Neuronal stem cell (in vitro differentiated cells): ENCODE results near the gene ACKR1.

Experiments used
- DNase-seq: peaks from one replicate; pipeline ENCODE4 v3.0.0-alpha.2; 2013; ENCODE audit warnings: low spot score
- H2AFZ ChIP-seq: one replicate; pipeline ENCODE4 v1.6.1; 2013; ENCODE audit warnings: mild to moderate bottlenecking, low read length, inconsistent platforms
- H2AK5ac ChIP-seq: 2 replicates; pipeline ENCODE4 v1.6.1; 2013; ENCODE audit warnings: low read depth, mild to moderate bottlenecking, inconsistent platforms, low read length, moderate library complexity, mixed read lengths
- H2BK120ac ChIP-seq: 2 replicates; pipeline ENCODE4 v1.6.1; 2013; ENCODE audit warnings: low read depth, mild to moderate bottlenecking, inconsistent platforms, low read length, moderate library complexity, mixed read lengths
- H2BK12ac ChIP-seq: one replicate; pipeline ENCODE4 v1.6.1; 2013; ENCODE audit warnings: low read length, inconsistent platforms
- H2BK15ac ChIP-seq: 2 replicates; pipeline ENCODE4 v1.6.1; 2013; ENCODE audit warnings: mild to moderate bottlenecking, low read length, inconsistent platforms, mixed read lengths
- H2BK5ac ChIP-seq: one replicate; pipeline ENCODE4 v1.6.1; 2013; ENCODE audit warnings: inconsistent platforms, mild to moderate bottlenecking, low read length, moderate library complexity
- H3K14ac ChIP-seq: one replicate; pipeline ENCODE4 v1.6.1; 2013; ENCODE audit warnings: low read length, inconsistent platforms
- H3K18ac ChIP-seq: 2 replicates; pipeline ENCODE4 v1.6.1; 2013; ENCODE audit warnings: low read length, inconsistent platforms
- H3K23ac ChIP-seq: 2 replicates; pipeline ENCODE4 v1.6.1; 2013; ENCODE audit warnings: low read depth, mild to moderate bottlenecking, mixed read lengths, low read length, inconsistent platforms; ENCODE audit not compliant: poor library complexity
- H3K27ac ChIP-seq: replicated peaks from 3 replicates; pipeline ENCODE4 v1.5.1; 2013; ENCODE audit warnings: low read length, inconsistent platforms
- H3K27me3 ChIP-seq, 3 experiments: 2 replicates each; pipeline ENCODE4 v1.6.1; 2013; ENCODE audit warnings: low read length in 3 of 3, mild to moderate bottlenecking in 2 of 3, inconsistent platforms in 1 of 3, low read depth in 1 of 3, mixed read lengths in 1 of 3, moderate library complexity in 1 of 3; ENCODE audit not compliant: control insufficient read depth in 3 of 3, insufficient read depth in 3 of 3
- H3K36me3 ChIP-seq, 2 donors: replicated peaks in 1 of 2; 2 replicates each; pipeline ENCODE4 v1.6.1; 2013; ENCODE audit warnings: low read length in 2 of 2; ENCODE audit not compliant: control insufficient read depth in 2 of 2, insufficient read depth in 2 of 2
- H3K4ac ChIP-seq: 2 replicates; pipeline ENCODE4 v1.6.1; 2013; ENCODE audit warnings: inconsistent platforms, mild to moderate bottlenecking, low read length, moderate library complexity
- H3K4me1 ChIP-seq, 2 donors: 1 replicate in 1 of 2; 2 replicates in 1 of 2; pipeline ENCODE4 v1.6.1; 2013; ENCODE audit warnings: low read length in 2 of 2, low read depth in 1 of 2; ENCODE audit not compliant: control insufficient read depth in 2 of 2, insufficient read depth in 1 of 2
- H3K4me2 ChIP-seq: one replicate; pipeline ENCODE4 v1.6.1; 2013; ENCODE audit warnings: mild to moderate bottlenecking, low read length, inconsistent platforms; ENCODE audit not compliant: insufficient read depth, poor library complexity, severe bottlenecking
- H3K4me3 ChIP-seq, 2 donors: 2 replicates each; pipeline ENCODE4 v1.5.1; 2013; ENCODE audit warnings: low read length in 2 of 2, mild to moderate bottlenecking in 2 of 2, inconsistent platforms in 1 of 2, moderate library complexity in 1 of 2
- H3K79me1 ChIP-seq: one replicate; pipeline ENCODE4 v1.6.1; 2013; ENCODE audit warnings: low read depth, mild to moderate bottlenecking, inconsistent platforms, low read length, moderate library complexity
- H3K9ac ChIP-seq: one replicate; pipeline ENCODE4 v1.6.1; 2013; ENCODE audit warnings: mild to moderate bottlenecking, low read depth, low read length, inconsistent platforms; ENCODE audit not compliant: poor library complexity
- H3K9me3 ChIP-seq, 2 donors: replicated peaks in 1 of 2; 2 replicates each; pipeline versions ENCODE3 to v1.6.1; 2013; ENCODE audit warnings: low read length in 2 of 2, mild to moderate bottlenecking in 2 of 2, inconsistent platforms in 1 of 2, low read depth in 1 of 2, mixed read lengths in 1 of 2, moderate library complexity in 1 of 2; ENCODE audit not compliant: control insufficient read depth in 2 of 2, insufficient read depth in 1 of 2
- H4K8ac ChIP-seq: one replicate; pipeline ENCODE4 v1.6.1; 2013; ENCODE audit warnings: low read depth, mild to moderate bottlenecking, inconsistent platforms, low read length, moderate library complexity
- H4K91ac ChIP-seq: one replicate; pipeline ENCODE4 v1.6.1; 2013; ENCODE audit warnings: low read length, low read depth, mild to moderate bottlenecking, inconsistent platforms; ENCODE audit not compliant: poor library complexity
- WGBS, 2 donors: extraction: QIAGEN DNeasy Blood & Tissue Kit; methylation state at CpG; one replicate each; pipeline ENCODE4 v1.1.7; 2013; ENCODE audit warnings: missing lambda C conversion rate in 2 of 2, mixed read lengths in 1 of 2; ENCODE audit not compliant: insufficient read length in 2 of 2, insufficient replicate concordance in 1 of 2; ENCODE audit errors: extremely low coverage in 2 of 2; 5-methylcytosine and 5-hydroxymethylcytosine counted together

ACKR1 gene

DNA sequence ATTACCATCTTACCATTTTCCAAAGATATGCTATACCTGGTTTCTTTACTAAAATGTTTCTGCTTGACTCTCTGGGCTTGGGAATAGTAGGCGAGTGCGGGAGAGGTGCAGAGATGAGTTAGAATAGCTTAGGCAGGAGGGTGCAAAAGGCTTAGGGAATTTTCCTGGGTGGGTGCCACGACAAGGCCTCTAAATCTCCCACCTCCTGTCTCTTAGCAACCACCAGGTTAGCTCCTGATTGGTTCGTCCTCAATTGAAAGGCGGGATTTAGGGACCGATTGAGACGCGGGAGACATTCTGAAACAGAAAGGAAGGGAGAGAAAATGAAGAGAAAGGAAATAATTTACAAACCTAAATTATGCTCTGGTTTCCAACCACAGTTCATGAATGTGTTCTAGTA, 3.1 kb downstream of the ACKR1 start:
- no peak overlapping the region for H2AFZ ChIP-seq
- H3K27ac ChIP-seq: no peak overlapping the region
- no peaks in the 10 kb centered on the region for H3K79me1 ChIP-seq
- no peak overlapping the region for H2BK120ac ChIP-seq
- H3K4me2 ChIP-seq: no peak overlapping the region
- H3K27me3 ChIP-seq: peaks cover 0 to 58% (median 0%) of the 10 kb centered on the region in 3 experiments
- no peak overlapping the region for H3K9ac ChIP-seq
- no peak for DNase-seq
- H3K9me3 ChIP-seq: no peaks in the 10 kb centered on the region
- H3K4me3 ChIP-seq: no peak overlapping the region
- no peak overlapping the region for H3K14ac ChIP-seq
- no peak overlapping the region for H3K18ac ChIP-seq
- no peak overlapping the region for H4K91ac ChIP-seq
- H2BK12ac ChIP-seq: no peak overlapping the region
- H3K4ac ChIP-seq: no peak overlapping the region
- WGBS, 2 donors: no CpG with 5 or more reads among the region's 8 CpGs
- H2BK5ac ChIP-seq: no peak overlapping the region
- H2AK5ac ChIP-seq: no peak overlapping the region
- H2BK15ac ChIP-seq: no peak overlapping the region
- no peaks in the 10 kb centered on the region for H3K36me3 ChIP-seq
- H3K23ac ChIP-seq: no peak overlapping the region
- peaks cover 0 to 6% of the 10 kb centered on the region in 2 donors for H3K4me1 ChIP-seq
- no peak overlapping the region for H4K8ac ChIP-seq

GRCh38 chr1:159208175-159208825, 3.6 kb downstream of the ACKR1 start:
- Histone ChIP-seq H3K27me3 (peaks cover 0 to 58% (median 0%) of the 10 kb centered on the region in 3 experiments), H3K14ac (no peak overlapping the region)
- DNase-seq: no peak

GRCh38 chr1:159209061-159209460, 4.4 kb downstream of the ACKR1 start:
- Histone ChIP-seq H3K14ac (no peak overlapping the region), H4K91ac (no peak overlapping the region), H3K9me3 (no peaks in the 10 kb centered on the region), H3K23ac (no peak overlapping the region), H3K27me3 (peaks cover 0 to 55% (median 0%) of the 10 kb centered on the region in 3 experiments), H3K4ac (no peak overlapping the region), H3K27ac (no peak overlapping the region), H2BK15ac (no peak overlapping the region), H3K9ac (no peak overlapping the region), H3K4me1 (peaks cover 0 to 6% of the 10 kb centered on the region in 2 donors), H4K8ac (no peak overlapping the region), H2BK120ac (no peak overlapping the region), H3K4me3 (no peak overlapping the region), H2BK12ac (no peak overlapping the region), H3K18ac (no peak overlapping the region), H3K36me3 (no peaks in the 10 kb centered on the region), H3K4me2 (no peak overlapping the region), H2BK5ac (no peak overlapping the region), H3K79me1 (no peaks in the 10 kb centered on the region), H2AFZ (no peak overlapping the region), H2AK5ac (no peak overlapping the region)
- no peak for DNase-seq
- no CpG with 5 or more reads among the region's 7 CpGs for WGBS, 2 donors

More at GRCh38 chr1:159208175-159208825, 3.6 kb downstream of the ACKR1 start:
- Histone ChIP-seq H3K36me3 (no peaks in the 10 kb centered on the region), H2AK5ac (no peak overlapping the region), H4K8ac (no peak overlapping the region), H3K79me1 (no peaks in the 10 kb centered on the region), H2BK120ac (no peak overlapping the region), H2AFZ (no peak overlapping the region), H4K91ac (no peak overlapping the region), H3K27ac (no peak overlapping the region), H2BK5ac (no peak overlapping the region), H3K9me3 (no peaks in the 10 kb centered on the region), H3K18ac (no peak overlapping the region), H3K23ac (no peak overlapping the region), H2BK15ac (no peak overlapping the region), H3K4me2 (no peak overlapping the region), H2BK12ac (no peak overlapping the region), H3K4me1 (peaks cover 0 to 6% of the 10 kb centered on the region in 2 donors), H3K9ac (no peak overlapping the region), H3K4ac (no peak overlapping the region), H3K4me3 (no peak overlapping the region)
- WGBS, 2 donors: no CpG with 5 or more reads among the region's 7 CpGs

DNA sequence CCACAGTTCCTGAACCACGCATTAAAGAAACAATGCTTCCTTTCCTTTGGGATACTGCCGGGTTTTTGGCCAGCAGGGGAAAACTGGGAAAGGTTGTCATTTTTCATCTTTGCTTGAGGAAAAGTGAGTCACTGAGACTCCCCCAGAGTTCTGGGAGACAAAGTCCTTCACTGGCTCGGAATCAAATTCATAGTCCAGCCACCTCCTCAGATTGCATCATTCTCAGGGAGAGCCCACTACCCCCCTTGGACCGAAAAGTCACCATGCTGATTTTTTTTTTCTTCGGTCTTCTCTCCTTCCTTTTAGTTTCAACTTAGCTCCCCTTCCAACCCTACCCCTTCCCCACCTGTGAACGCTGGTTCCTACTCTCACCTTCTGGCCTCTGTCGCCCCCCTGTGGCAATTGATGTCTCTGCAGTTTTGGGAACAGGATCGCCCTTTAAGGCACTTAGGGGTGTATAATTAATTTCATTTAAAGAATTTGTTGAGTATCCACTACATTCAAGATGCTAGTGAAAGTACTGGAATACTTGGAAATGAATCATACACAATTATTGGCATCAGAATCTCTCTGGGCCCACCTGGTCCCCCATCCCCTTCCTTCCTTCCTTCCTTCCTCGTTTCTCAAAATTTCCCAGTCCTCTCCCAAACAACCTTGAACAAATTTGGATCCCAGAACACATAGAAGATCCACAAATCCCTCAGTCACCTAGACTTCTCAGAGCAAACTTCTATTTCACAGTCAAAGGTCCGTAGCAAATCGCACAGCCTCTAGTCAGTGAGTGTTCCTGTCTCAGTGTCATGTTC, 6.9 kb downstream of the ACKR1 start:
- Histone ChIP-seq H4K91ac (no peak overlapping the region), H3K27ac (no peak overlapping the region), H2AFZ (peak overlapping the region; percentile 12), H3K23ac (no peak overlapping the region), H3K4me2 (no peak overlapping the region), H3K18ac (no peak overlapping the region), H3K9ac (no peak overlapping the region), H3K4me1 (peaks cover 0 to 6% of the 10 kb centered on the region in 2 donors), H4K8ac (no peak overlapping the region), H3K4ac (no peak overlapping the region), H3K4me3 (no peak overlapping the region), H3K36me3 (no peaks in the 10 kb centered on the region), H3K79me1 (no peaks in the 10 kb centered on the region), H3K14ac (no peak overlapping the region), H2BK15ac (no peak overlapping the region), H3K9me3 (no peaks in the 10 kb centered on the region), H2BK5ac (no peak overlapping the region), H3K27me3 (peaks cover 0 to 47% (median 0%) of the 10 kb centered on the region in 3 experiments), H2AK5ac (no peak overlapping the region), H2BK120ac (no peak overlapping the region), H2BK12ac (no peak overlapping the region)
- WGBS, 2 donors: no CpG with 5 or more reads among the region's 11 CpGs
- peak; percentile 62 for DNase-seq
